Globus pallidus (tissue), 1 donor: Measurements from ENCODE around the gene SORL1.
"Not testable (repeated sequence)": the region's sequence is repeated elsewhere in the genome, so short reads cannot be mapped to it uniquely, and the experiment has no call there.

Experiments used
- DNase-seq: peaks from one replicate; pipeline ENCODE4 v3.0.0-alpha.2; 2015; ENCODE audit warnings: low spot score

SORL1 gene, protein sequence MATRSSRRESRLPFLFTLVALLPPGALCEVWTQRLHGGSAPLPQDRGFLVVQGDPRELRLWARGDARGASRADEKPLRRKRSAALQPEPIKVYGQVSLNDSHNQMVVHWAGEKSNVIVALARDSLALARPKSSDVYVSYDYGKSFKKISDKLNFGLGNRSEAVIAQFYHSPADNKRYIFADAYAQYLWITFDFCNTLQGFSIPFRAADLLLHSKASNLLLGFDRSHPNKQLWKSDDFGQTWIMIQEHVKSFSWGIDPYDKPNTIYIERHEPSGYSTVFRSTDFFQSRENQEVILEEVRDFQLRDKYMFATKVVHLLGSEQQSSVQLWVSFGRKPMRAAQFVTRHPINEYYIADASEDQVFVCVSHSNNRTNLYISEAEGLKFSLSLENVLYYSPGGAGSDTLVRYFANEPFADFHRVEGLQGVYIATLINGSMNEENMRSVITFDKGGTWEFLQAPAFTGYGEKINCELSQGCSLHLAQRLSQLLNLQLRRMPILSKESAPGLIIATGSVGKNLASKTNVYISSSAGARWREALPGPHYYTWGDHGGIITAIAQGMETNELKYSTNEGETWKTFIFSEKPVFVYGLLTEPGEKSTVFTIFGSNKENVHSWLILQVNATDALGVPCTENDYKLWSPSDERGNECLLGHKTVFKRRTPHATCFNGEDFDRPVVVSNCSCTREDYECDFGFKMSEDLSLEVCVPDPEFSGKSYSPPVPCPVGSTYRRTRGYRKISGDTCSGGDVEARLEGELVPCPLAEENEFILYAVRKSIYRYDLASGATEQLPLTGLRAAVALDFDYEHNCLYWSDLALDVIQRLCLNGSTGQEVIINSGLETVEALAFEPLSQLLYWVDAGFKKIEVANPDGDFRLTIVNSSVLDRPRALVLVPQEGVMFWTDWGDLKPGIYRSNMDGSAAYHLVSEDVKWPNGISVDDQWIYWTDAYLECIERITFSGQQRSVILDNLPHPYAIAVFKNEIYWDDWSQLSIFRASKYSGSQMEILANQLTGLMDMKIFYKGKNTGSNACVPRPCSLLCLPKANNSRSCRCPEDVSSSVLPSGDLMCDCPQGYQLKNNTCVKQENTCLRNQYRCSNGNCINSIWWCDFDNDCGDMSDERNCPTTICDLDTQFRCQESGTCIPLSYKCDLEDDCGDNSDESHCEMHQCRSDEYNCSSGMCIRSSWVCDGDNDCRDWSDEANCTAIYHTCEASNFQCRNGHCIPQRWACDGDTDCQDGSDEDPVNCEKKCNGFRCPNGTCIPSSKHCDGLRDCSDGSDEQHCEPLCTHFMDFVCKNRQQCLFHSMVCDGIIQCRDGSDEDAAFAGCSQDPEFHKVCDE (N-terminal part only)

DNA sequence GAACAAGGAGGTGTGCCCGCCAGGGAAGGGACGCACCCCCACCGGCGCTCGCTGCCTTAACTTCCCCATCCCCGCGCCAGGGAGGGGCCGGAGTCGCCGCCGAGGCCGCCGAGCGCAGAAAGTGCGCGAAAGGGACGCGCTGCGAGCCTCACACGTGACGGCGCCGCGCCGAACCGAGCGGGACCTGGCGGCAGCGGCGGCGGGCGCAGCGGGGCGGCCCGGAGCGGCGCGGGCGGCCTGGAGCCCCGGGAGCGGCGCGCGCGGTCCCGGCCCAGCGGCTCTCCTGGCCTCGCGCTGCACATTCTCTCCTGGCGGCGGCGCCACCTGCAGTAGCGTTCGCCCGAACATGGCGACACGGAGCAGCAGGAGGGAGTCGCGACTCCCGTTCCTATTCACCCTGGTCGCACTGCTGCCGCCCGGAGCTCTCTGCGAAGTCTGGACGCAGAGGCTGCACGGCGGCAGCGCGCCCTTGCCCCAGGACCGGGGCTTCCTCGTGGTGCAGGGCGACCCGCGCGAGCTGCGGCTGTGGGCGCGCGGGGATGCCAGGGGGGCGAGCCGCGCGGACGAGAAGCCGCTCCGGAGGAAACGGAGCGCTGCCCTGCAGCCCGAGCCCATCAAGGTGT lies at the start of gene SORL1:
TSS of gene SORL1 (plus strand) at position 329 of the 623 bp plus-strand sequence. CDS start at position 347, 18 bp downstream.
- DNase-seq = peak; percentile 71

DNA sequence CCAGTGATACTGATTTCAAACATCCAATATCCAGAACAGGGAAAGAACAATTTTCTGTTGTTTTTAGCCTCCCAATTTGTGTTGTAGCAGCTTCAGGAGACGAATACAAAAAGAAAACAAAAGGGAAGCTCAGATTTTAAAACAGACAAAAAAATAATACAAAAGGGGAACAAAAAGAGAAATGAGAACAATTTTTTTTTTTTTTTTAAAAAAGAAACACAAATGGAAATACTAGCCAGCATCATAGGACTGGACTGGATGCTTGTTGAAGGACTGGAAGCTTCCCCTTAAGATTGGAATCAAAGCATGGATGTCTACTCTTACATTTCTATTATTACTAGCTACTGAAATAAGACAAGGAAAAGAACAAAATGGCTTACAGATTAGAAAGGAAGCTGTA lies 46.5 kb upstream of the SORL1 start:
- no peak for DNase-seq

DNA sequence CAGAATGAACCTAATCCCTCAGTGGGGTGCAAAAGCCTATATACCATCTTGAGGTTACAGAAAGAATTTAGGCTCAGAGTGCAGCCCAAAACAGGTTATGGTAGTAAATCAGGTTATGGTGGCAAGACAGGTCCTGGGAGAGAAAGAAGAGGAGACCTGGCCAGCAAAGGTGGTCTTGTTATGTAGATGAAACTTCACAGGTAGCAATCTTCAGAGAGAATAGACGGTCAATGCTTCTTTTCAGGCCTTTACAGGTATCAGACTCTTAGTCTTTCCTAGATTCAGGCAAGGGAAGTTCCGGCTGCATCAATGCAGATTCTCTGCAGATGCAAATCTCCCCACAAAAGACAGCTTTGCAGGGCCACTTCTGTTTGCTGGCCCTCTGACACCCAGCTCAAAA lies 45.8 kb upstream of the SORL1 start:
- DNase-seq = no peak

GRCh38 chr11:121408830-121409229 lies 43.3 kb upstream of the SORL1 start:
- no peak for DNase-seq

DNA sequence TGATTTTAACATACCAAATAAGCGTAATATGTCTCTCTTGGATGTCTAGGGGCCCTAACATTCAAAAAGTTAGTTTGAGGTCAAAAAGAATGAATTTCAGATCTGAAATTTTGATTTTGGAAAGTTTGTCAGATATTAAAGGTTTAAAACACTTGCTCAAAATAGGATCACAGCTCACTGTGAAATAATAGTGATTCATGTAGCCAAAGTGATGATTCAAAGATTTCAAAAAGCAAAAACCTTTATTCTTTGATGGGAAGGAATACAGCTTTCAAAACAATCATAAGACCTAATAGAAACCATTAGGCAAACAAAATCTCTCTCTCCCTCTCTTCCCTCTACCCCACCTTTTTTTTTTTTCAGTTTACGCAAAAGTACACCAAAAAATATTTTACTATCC lies 42.1 kb upstream of the SORL1 start:
- not testable (repeated sequence) for DNase-seq

DNA sequence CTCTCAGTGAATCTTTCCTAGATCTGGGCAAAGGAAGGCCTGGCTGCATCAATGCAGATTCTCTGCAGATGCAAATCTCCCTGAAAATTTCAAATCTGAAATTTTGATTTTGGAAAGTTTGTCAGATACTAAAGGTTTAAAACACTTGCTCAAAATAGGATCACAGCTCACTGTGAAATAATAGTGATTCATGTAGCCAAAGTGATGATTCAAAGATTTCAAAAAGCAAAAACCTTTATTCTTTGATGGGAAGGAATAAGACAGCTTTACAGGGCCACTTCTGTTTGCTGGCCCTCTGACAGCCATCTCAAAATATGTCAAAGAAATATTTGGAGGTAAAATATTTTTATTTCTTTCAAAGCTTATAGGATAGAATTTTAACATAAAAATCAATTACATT lies 40.8 kb upstream of the SORL1 start:
- not testable (repeated sequence) for DNase-seq

DNA sequence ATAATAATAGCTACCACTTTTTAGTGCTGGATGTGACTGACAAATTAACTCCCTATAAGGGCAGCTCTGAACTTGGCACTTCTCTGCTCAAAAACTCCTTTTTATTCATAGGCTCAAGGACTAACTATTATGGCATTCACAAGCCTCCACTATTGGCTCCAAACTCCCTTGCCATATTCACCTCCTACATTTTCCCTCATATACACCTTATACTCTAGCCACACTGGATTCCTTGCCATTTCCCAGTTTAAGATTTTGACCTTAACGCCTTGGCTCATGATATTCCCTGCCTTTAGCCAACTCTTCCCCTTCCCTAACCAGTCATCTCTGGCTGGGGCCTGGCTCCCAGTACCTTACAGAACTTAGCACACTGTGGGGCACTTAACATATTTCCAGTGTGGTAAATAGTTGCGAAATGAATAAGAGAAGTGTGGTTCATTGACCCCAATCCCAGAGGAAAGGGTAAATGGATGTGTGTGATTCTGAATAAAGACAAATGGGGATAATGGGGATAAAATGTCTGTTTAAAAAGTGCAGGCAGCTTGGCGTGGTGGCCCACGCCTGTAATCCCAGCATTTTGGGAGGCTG lies 40.0 kb upstream of the SORL1 start:
- no peak for DNase-seq

- no peak for DNase-seq
Observed at GRCh38 chr11:121412711-121413415, 39.3 kb upstream of the SORL1 start.

- DNase-seq = no peak
Observed at GRCh38 chr11:121414141-121414913, 37.8 kb upstream of the SORL1 start.

- no peak for DNase-seq
Observed at GRCh38 chr11:121415856-121416255, 36.3 kb upstream of the SORL1 start.

- peak; percentile 67 for DNase-seq
Observed at GRCh38 chr11:121417055-121417551, 35.0 kb upstream of the SORL1 start.

- DNase-seq = no peak
Observed at GRCh38 chr11:121417607-121418006, 34.5 kb upstream of the SORL1 start.

DNA sequence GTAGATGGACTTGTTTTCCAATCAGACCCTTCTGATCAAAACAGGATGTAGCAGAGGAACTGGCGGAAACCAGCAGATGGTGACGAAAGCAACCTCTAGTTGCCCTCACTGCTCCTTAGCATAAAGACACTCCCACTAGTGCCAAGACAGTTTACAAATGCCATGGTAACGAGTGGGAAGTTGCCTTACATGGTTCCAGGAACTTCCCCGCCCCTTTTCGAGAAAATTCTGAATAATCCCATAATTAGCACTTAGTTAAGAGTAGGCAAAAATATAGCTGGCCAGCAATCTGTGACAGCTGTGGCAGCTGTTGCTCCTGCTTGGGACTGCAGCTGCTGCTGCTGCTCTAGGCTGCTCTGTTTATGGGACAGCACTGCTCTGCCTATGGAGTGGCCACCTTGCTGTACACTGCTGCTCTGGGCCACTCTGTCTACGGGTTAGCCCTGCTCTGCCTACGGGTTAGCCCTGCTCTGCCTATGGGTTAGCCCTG lies 33.4 kb upstream of the SORL1 start:
- DNase-seq = no peak

- DNase-seq = no peak
Observed at GRCh38 chr11:121419836-121420235, 32.3 kb upstream of the SORL1 start.

- DNase-seq = no peak
Observed at GRCh38 chr11:121420398-121420797, 31.7 kb upstream of the SORL1 start.

DNA sequence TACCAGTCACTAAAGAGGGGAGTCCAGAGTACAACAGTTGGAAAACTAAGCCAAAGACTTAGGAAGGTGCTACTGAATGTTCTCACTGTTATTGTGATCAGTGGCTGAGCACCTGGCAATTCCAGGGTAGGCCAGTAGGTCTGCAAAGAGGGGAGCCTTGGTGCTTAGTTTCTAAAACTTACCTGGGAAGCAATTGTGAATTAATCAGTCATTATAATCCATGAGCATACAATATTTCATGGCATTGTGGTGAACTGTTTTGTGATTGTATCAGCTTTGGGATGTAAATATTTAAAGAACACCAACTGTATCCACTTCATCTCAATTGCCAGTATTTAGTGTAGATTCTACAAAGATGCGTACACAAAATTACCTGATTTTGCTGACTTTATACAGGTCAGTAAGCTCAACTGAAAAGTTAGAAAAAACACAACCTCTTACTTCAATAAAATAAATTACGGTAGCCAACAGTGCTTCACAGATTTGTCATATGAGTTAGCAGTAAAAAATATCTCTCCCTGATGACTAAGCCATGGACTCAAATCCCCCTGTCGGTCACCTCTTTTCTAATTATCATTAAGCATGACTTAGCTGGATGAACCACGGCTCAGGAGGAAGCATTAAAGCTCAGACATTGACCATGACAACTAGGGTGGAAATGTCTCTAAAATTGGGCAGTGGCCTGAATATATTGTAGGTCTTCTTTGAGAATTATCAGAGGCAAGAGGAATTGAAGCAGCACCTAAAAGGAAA lies 30.8 kb upstream of the SORL1 start:
- DNase-seq = no peak

- DNase-seq = no peak
Observed at GRCh38 chr11:121422675-121423074, 29.4 kb upstream of the SORL1 start.

DNA sequence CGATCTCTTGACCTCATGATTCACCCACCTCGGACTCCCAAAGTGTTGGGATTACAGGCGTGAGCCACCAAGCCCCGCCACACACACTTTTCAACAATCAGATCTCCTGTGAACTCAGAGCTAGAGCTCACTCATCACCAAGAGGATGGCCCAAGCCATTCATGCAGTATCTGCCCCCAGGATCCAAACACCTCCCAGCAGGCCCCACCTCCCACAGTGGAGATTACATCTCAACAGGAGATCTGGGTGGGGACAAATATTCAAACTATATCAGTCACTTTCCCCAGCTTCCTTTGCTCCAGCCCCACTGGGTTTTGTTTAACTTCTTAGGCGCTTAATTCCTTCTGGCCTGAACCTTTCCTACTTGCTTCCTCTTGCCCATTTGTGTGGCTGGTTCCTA lies 26.3 kb upstream of the SORL1 start:
- DNase-seq = no peak
